Measurements from ENCODE around the gene GP2. TPM values are rescaled to one million over a fixed set of nuclear protein-coding genes. Genes with fewer than 3 reads are reported as not detected.
"Not testable (repeated sequence)": the region's sequence is repeated elsewhere in the genome, so short reads cannot be mapped to it uniquely, and the experiment has no call there.

The GP2 gene
- polyA plus RNA-seq, 5 donors, result 0.05 to 0.27 TPM; not detected in 3

DNA sequence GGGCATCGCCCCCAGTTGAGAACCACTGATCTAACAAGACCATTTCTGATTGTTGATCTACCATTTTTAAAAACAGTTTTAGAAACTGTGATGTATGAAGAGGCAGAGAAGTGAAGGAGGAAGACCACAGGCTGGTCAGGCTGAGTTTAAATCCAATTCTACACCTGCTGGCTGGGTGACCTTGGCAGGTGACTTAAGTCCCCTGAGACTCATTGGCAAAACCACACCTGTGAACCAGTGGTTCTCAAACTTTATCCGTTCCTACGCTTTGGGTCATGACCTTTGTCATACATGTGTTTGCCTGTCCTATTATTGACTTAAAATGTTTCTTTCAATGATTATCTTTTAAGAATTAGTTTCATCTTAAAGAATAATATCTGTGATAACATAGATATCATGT is 2.3 kb downstream of the GP2 start:
- DNase-seq, result no peak

DNA sequence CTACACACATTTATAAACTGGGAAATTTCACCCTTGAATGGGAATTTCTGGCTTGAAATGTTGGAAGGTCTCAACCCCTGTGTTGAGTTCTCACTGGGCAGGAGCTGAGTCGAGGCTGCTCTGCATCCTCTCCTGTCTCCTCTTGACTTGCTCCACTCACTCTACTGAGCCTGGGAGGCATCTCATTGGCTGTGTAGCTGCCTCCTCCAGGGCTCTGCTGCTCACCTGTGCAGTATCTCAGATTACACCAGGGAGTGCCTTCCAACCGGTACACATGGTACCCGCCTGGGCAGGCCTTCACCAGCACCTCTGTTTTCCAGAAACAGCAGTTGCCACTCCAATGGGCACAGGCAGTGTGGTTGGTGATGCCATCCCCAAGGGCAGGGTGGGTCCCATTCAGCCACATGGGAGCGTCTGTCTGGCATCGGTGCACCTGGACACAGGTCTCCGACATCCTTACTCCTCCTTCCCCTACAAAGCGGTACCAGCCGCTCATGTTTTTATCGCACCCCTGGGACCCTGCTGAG is 3.7 kb downstream of the GP2 start:
- no peak for DNase-seq

DNA sequence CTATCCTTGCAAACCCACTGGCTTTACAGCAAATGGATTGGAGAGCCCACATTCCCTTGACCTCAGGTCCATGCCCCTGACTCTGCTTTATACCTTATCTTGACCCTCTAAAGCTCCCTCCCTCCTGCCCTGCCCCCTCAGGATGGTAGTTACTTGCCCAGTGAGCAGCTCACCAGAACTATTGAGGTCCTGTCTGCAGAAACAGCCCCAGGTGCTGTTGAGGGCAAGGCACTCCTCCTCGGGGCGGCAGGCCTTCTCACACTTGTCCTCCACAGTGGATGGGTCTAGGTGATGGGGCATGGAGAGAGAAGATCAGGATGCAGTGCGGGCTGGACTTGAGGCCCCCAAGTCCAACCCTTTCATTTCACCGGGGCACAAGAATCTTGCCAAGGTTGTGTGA is 4.6 kb downstream of the GP2 start:
- DNase-seq, result no peak

DNA sequence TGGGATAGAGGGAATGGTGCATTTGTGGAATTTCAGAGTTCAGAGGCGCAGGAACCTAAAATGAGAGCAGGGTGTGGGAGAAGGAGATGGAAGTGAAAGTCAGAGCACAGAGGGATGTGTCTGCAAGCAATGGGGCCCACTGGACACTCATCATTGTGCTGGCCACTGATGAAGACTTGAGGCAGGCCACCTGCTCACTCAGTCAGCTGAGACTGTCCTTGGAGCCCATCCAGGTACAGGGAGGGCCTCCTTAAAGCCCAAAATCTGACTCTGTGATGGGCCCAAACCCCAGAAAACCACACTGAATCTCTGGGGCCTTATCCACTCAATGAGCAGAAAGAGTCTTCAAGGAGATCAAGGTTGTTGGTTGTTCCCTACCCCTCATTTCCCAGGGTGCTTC is 5.6 kb downstream of the GP2 start:
- no peak for DNase-seq

DNA sequence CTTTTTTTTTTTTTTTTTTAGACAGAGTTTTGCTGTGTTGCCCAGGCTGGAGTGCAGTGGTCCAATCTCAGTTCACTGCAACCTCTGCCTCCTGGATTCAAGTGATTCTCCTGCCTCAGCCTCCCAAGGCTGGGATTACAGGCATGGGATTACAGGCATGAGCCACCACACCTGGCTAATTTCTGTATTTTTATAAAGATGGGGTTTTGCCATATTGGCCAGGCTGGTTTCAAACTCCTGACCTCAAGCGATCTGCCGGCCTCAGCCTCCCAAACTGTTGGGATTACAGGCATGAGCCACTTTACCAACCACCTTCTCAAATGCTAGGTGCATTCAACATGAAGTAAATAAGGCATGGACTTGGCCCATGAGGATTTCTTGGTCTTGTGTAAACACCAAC is 6.3 kb downstream of the GP2 start:
- DNase-seq, result not testable (repeated sequence)

DNA sequence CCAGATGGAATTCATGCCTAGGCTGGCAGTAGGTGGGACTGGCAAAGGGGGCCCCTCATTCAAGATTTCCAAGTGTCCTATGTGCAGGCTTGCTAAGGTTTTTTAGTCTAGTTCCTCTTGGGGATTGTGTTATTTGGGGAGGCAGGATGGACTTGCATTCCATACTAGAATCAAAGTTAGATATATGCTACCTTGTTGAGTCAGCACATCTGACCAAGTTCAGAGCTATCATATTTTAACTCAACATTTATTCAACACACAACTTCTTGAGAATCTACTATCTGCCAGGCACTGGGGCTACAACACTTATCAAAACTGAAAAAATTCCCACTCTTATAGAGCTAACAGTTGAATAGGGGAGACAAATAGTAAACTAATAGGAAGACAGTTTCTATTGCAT is 6.7 kb downstream of the GP2 start:
- no peak for DNase-seq

DNA sequence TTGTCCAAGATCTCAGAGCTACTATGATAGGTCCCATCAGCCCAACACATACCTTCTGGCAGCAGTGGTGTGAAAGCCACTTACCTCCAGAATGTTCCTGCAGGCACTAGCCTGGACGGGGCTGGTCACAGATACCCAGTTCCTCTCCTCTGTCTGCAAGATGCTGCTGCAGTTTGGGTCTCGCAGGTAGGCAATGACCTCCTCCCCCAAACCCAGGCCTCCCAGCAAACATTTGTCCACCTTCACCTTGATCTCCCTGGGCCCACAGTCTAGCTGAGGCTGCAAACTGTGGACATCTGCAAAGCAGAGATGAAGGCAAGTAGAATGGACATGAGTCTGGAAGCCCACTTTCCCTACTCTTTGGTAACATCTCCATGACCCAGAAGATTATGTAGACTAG is 7.1 kb downstream of the GP2 start:
- DNase-seq, result no peak

DNA sequence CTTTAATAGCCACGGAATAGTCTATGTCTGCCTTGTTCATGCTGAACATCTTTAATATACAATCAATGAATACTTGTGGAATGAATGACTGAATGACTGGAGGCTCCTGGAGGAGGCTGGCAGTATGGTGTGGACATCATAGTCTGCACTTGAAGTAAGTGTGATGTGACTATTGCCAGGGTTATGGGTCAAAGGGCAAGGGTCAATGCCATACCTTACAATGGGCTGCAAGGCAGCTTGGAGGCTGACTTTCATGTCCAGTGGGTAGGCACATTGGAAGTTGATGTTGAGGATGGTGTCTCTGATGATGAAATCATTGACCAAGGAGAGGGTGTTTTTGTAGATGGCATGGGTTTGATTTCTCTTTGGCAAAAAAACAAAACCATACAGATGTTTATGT is 7.9 kb downstream of the GP2 start:
- no peak for DNase-seq

DNA sequence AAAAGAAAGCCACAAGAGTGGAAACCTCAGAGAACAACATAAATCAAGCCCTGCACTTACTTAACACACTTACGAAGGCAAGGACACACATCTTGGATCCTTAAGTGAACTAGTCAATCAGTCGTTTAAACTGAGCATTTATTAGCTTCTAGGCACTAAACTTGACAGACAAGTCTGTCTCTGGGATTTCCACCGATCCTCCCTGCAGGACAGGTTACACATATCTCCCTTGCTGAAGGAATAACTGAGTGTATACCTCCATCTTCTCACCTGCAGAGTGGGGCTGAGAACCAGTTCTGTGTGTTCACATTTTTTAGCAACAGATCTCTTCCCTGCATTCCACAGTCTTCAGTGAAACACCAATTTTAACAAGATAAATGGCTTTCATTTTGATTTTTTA is 8.9 kb downstream of the GP2 start:
- DNase-seq, result no peak

DNA sequence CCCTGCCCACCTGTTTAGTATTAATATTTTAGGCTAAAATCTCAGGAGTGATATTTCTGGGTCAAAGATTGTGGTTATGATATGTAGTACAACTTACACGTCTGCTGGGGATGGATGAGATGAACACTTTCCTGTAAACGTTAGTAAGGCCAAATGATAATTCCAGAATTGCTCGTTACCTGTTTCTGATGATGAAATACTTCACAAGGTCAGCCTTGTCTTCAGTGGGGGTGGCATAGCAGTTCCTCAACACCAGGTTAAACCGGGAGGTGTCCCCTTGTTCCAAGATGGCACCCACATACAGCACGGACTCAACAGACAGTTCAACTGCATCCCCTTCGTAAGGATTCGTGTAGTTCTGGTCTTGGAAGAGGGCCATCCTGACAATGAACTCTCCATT is 9.3 kb downstream of the GP2 start:
- DNase-seq, result no peak

DNA sequence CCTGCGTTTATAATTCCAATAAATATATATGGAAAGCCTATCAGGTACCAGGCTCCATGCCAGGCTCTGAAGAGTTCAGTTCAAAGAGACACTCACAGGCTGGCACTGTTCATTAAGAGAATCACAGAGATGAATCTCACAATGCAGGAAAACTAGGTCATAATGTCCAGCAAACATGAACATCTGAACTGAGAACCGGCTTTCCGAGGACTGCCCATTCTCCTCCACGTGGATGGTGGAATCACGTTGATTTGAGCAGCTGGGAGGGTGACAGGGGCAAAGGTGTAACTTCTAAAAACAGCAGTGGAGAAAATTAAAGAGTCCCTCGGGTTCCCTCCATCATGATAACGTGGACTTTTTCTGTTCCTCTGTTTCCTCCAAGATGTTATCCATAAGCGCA is 10.2 kb downstream of the GP2 start:
- no peak for DNase-seq

DNA sequence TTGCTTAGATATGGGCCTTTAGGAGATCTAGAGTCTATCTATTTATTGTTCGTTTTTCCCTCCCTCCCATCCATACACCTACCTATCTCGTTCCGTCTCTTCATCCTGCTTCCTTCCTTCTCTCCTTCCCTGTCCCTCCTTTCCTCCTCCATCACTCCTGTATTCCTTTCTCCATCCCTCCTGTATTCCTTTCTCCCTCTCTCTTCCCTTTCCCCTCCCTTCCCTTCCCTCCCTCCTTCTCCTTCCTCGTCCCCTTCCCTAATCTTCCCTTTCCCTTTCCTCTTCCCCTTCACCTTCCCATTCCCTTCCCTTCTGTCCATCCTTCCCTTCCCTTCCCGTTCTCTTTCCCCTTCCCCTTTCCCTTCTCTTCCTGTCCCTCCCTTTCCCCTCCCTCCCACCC is 10.6 kb downstream of the GP2 start:
- no peak for DNase-seq

DNA sequence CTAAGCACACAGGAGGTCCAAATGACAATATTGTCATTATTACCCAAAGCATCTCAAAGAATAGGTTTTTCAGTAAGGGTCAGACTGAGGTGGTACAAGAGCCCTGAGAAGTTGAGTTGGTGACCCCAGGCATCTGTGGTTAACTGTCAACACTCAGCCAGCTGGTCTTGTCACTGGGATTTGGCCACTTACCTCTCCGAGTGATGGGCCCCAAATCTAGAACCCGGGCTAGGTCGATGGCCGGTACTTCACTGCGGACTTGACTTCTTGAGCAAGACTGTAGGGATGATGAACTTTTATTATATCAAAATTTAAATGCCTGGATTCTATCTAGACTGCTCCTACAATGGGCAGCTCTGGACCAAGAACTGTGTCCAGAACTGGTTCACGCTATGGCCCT is 11.5 kb downstream of the GP2 start:
- no peak for DNase-seq

DNA sequence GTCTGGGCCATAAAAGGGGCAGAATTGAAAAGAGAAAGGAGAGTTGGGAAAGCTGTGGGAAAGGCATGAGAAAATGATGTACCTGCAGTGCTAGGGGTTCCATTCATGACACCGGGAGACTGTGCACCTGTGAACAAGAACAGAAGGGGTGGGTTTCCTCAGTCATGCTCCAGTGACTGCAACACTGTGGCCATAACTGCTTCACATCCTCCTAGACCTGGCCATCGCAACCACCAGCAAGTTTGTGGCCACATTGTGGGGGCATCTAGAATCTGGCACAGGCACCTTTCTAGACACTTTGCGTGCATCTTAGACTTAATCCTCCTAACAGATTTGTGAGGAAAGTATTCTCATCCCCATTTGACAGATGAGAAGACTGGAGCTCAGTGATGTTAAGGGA is 12.7 kb downstream of the GP2 start:
- no peak for DNase-seq

DNA sequence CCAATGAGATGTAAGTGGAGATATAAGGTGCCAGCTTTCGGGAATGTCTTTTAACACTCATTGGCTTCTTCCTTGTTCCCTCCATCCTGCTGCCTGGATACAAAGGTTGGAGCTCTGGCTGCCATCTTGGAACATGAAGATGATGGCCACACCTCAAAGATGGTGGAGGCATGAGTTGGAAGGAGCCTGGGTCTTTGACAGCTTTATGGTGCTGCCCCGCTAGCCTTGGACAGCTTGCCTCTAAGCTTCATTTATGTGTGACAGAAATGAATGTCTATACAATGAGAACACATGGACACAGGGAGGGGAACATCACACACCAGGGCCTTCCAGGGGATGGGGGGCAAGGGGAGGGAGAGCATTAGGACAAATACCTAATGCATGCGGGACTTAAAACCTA is 13.6 kb downstream of the GP2 start:
- no peak for DNase-seq

DNA sequence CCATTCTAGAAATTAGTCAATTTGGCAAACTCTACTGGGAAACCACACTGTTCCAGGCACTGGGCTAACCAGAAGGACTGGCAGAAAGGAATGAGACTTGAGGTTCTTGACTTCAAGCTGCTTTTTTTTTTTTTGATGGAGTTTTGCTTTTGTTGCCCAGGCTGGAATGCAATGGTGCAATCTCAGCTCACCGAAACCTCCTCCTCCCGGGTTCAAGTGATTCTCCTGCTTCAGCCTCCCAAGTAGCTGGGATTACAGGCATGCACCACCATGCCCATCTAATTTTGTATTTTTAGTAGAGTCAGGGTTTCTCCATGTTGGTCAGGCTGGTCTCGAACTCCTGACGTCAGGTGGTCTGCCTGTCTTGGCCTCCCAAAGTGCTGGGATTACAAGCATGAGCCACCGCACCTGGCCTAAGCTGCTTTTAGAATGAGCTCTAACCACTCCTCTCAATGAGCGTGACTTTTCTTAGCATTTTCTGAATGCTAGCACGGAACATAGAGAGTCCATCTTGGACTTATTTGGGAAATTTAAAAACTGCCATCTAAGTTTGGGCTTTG is 14.7 kb downstream of the GP2 start:
- not testable (repeated sequence) for DNase-seq

DNA sequence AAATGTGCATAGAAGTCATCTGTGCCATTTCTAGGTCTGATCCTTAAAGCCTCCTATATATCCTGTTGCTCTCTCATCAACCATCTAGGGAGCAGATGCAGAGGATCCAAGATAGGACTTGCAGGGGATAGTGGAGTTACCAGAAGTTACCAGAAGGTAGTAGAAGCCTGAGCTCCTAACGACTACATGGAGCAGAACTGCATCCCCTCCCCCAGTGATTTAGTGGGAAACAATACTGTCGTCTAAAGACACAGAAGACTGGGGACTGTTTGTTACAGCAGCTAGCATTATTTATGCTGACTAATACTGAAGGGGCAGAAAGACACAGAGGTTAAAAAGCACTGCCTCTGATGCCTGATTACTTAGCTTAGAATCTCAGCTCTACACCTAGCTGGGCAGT is 15.8 kb downstream of the GP2 start:
- no peak for DNase-seq

DNA sequence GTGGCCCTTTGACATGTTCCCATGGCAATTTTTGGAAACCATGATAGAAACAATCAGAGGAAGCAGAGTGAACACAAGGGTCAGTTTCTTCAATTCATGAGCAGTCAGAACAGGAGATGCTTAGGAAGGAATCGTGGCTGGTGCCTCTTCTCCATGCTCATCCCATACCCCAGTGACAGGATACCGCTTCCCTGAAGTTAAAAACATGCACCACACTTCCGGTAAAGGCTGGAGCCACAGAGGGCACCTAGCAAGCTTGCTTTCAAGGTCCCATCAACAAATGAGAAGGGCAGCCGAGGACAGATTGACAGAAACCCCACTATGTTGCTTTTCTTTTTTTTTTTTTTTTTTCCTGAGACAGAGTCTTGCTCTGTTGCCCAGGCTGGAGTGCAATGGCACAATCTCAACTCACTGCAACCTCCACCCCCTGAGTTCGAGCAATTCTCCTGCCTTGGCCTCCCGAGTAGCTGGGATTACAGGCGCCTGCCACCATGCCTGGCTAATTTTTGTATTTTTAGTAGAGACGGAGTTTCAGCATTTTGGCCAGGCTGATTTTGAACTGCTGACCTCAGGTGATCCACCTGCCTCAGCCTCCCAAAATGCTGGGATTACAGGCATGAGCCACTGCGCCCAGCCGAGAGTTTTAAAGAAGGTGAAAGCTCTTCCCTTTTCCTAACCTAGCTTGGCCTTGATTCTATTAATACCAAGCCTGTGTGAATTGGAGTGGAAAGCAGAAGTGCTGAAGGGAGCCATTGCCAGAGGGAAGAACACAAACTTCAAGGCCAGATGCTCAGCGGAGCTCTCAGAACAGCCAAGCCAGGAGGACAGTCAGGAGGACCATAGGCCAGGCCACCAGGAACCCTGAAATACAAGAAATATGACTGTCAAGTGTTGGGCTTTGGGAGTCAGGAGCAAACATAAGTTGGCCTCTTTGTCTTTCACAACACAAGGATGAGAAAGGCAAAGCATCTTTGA is 16.6 kb downstream of the GP2 start:
- DNase-seq, result no peak

DNA sequence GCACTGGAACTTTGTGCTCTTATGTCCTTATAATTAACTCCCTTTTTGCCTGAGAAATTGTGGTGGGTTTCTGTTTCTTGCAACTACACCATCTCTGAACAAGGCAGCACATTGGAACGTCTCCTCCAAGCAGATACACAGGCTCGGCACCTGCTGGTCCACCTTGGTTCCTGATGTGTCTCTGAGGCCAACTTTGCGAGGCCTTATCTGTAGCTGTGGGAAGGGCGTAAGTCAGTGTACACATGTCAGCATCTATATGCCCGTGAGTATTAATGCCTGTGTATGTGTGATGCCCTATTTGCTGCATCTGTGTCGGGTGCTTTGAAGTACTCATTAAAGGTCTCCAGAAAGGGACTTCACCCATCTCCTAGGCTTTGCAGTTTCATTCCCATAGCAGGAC is 17.5 kb downstream of the GP2 start:
- DNase-seq, result no peak

DNA sequence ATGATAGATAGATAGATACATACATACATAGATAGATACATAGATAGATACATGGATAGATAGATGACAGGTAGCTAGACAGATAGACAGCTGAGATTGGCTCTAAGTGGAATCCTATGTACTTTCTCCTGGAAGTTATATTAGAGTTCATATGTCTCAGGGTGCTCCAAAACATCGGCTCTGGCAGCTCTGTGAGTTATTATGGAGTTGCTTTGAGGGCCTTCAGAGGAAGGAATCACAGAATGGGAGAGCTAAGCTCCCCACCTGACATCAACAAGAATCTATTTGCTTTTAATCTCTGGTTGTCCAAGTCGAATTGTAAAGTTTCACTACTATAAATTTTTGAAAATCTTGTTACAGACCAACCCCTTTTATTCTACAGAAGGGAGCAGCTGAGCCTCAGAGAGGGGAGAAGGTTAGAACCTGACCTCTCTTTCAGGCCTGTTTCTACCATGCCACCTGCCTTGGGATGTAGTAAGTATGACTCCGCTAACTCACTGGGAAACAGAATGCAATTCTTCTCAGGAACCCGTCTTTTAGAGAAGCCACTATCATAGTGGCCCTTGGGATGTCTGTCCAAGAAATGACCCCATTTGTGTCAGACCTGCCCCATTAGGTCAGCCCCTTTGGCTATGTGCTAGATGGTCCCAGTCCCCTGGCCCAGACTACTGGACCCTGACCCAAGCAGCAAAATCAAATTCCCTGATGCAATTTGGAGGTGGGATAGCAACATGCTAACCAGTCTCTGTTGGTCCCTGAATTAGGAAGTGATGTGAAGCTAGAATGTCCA is 18.3 kb downstream of the GP2 start:
- no peak for DNase-seq

DNA sequence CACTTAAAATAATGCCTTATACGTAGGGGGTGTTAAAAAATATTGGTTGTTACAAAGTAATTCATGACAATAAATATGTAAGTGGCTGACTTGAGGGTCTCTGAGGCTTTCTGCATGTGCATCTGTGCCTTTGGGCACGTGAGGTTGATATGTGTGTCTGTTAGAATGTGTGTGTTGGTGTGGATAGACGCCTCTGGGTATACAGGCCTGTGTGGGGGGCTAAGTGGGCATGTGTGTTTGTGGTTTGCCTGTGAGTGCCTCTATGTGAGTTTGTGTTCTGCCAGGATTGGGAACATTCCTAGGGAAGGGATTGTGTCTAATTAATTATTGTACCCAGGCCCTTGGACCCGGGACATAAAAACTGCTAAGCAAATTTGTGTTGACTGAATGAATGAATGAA is 19.0 kb downstream of the GP2 start:
- no peak for DNase-seq

DNA sequence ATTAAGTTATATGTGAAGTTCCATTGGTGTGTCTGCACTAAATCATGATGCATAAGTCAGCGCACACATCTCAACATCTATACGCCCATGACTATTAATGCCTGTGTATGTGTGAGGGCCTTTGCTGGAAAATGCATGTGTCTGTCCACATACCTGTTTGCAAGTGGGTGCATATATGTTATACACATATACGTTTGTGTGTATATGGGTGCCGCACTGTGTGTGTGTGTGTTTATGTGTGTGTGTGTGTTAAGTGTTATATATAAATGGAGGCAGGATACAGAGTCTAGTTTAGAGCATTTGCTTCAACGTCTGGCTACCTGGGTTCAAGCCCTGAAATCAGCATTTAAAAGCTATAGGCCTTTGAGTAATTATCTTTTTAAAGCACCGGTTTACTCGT is 19.5 kb downstream of the GP2 start:
- no peak for DNase-seq

DNA sequence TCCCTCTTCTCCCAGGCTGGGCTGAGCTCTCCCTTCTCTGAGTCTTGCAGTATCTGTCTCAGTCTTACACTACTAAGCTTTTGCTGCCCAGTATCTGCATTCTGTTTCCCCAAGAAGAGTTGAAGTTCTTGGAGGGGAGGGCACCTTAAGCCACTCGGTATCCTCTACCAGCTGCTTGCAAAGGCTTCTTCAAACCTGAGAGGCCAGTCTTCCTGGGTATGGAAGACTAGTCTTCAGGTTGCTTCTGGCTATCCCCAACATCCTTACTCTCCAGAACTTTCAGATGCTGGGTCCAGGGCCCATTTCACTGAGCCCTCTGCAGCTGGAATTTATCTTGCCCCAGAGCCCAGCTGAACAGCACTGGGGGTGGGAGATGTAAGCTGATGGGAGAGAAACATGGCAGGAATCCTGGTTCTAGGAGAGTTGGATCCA is 20.1 kb downstream of the GP2 start:
- DNase-seq, result no peak

Measured in right lung (tissue), 5 donors.